Fibroblast of lung (primary cell): ENCODE results near the gene CCDC60.

Experiments used
- EZH2 ChIP-seq: IDR thresholded peaks from 2 replicates; pipeline ENCODE4 v1.5.1; 2012; ENCODE audit warnings: low read length, control low read depth, mild to moderate bottlenecking; ENCODE audit errors: missing control alignments
- TF ChIP-seq, protein P1 (sequence below), 2 donors: IDR thresholded peaks in 1 of 2; conservative IDR thresholded peaks in 1 of 2; 1 replicate in 1 of 2; 2 replicates in 1 of 2; pipeline ENCODE4 v1.5.1; 2011 to 2012; ENCODE audit warnings: low read length in 2 of 2, control low read depth in 1 of 2, inconsistent platforms in 1 of 2, low read depth in 1 of 2, mild to moderate bottlenecking in 1 of 2

DNA sequence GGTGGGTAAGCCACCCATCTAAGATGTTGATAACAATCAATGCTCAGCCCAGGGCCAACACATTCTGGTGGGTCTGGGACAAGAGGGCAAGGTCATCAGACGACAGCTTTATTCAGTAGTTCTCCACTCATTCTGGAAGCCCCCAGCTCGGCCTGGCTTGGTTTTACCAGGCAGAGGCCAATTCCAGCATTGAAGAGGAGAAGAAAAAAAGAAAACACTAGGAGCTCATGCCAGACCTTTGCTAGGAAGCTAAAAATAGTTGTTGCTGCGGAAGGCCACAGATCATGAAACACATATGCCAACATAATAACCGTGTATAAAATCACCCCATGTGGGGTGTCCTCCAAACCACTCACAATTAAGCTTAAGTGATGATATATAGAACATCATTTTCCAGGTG, 44.4 kb downstream of the CCDC60 start:
- TF ChIP-seq, protein P1, sequence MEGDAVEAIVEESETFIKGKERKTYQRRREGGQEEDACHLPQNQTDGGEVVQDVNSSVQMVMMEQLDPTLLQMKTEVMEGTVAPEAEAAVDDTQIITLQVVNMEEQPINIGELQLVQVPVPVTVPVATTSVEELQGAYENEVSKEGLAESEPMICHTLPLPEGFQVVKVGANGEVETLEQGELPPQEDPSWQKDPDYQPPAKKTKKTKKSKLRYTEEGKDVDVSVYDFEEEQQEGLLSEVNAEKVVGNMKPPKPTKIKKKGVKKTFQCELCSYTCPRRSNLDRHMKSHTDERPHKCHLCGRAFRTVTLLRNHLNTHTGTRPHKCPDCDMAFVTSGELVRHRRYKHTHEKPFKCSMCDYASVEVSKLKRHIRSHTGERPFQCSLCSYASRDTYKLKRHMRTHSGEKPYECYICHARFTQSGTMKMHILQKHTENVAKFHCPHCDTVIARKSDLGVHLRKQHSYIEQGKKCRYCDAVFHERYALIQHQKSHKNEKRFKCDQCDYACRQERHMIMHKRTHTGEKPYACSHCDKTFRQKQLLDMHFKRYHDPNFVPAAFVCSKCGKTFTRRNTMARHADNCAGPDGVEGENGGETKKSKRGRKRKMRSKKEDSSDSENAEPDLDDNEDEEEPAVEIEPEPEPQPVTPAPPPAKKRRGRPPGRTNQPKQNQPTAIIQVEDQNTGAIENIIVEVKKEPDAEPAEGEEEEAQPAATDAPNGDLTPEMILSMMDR (conservative IDR thresholded peaks at IDR 0.05 in 1 of 2, IDR thresholded peaks at IDR 0.05 in 1 of 2; ENCODE audit: low read depth in 1 of 2, low read length in 2 of 2): no peak
- TF ChIP-seq EZH2: no peak
